Endothelial cell (in vitro differentiated cells): ENCODE measurements around the gene LIX1. TPM values are rescaled to one million over a fixed set of nuclear protein-coding genes. Genes with fewer than 3 reads are reported as not detected.

ENCODE experiments used
- DNase-seq: peaks from one replicate; pipeline ENCODE4 v3.0.0; 2021; ENCODE audit warnings: low spot score
- H3K27ac Mint-ChIP-seq: one replicate; pipeline ENCODE4 v1.8.0; 2021; ENCODE audit warnings: mixed read lengths, inconsistent platforms; ENCODE audit not compliant: unreplicated experiment
- H3K27me3 Mint-ChIP-seq: one replicate; pipeline ENCODE4 v1.8.0; 2021; ENCODE audit warnings: mild to moderate bottlenecking, moderate library complexity, mixed read lengths, inconsistent platforms; ENCODE audit not compliant: unreplicated experiment
- H3K36me3 Mint-ChIP-seq: one replicate; pipeline ENCODE4 v1.8.0; 2021; ENCODE audit warnings: mild to moderate bottlenecking, low read depth, mixed read lengths, inconsistent platforms; ENCODE audit not compliant: unreplicated experiment
- H3K4me1 Mint-ChIP-seq: one replicate; pipeline ENCODE4 v1.8.0; 2021; ENCODE audit warnings: mild to moderate bottlenecking, mixed read lengths, inconsistent platforms; ENCODE audit not compliant: unreplicated experiment
- H3K4me3 Mint-ChIP-seq: one replicate; pipeline ENCODE4 v1.8.0; 2021; ENCODE audit warnings: mild to moderate bottlenecking, mixed read lengths, inconsistent platforms; ENCODE audit not compliant: unreplicated experiment
- H3K9me3 Mint-ChIP-seq: one replicate; pipeline ENCODE4 v1.8.0; 2021; ENCODE audit warnings: mixed read lengths, inconsistent platforms; ENCODE audit not compliant: unreplicated experiment
- CTCF ChIP-seq: fragments of 200-600 bp; sonication (generic); IDR thresholded peaks from one replicate; pipeline ENCODE4 v1.5.0; 2021; ENCODE audit warnings: antibody characterized with exemption; ENCODE audit not compliant: unreplicated experiment
- total RNA-seq: library from RNA; stranded (reverse); fragmentation: NEBNext Ultra II Directional; extraction: Animal tissue kit (Norgen Biotek cat#: 25700); gene quantifications from one replicate; pipeline ENCODE4 v1.2.1, GENCODE V29; 2021; ENCODE audit not compliant: unreplicated experiment

The LIX1 gene
- total RNA-seq, 1 donor from 2014 or later: 0.46 TPM

DNA sequence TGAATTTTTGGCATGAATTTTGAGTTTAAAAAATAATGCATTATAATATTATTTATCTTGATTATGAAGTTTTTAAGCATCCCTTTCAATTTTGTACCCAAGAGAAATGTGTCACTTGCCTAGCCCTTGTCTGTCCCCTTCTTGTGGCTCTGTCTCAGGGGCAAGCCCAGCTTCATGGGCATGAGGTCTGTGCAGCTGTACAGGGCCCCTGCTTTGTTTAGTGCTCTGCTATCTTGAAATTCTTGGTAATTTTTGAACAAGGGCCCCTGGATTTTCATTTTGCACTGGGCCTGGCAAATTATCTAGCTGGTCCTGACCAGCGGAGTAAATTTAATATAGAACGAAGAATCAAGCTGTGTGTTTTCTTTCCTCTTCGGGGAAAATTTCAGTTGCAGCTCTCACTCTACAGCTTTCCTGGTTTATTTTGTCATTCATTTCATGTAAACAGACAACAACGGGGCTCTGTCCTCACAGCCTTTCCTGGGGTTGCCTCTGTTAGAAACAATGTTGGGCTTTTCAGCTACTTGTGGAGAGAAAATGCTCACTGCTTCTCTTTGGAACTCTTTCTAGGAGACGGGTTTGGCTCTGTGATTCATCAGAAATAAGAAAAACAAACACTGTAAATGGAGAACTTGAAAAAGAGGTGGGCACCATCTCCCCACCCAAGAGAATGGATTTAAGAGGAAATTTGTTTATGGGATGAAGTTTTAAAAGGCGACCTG is 41.1 kb downstream of the LIX1 start:
- Mint-ChIP-seq H3K9me3 (no peaks in the 10 kb centered on the region), H3K27ac (no peak overlapping the region), H3K4me1 (peaks cover 3% of the 10 kb centered on the region), H3K27me3 (no peaks in the 10 kb centered on the region), H3K4me3 (no peak overlapping the region), H3K36me3 (no peaks in the 10 kb centered on the region)
- no peak for TF ChIP-seq CTCF
- no peak for DNase-seq

- TF ChIP-seq CTCF: no peak
- Mint-ChIP-seq H3K4me3 (no peak overlapping the region), H3K9me3 (no peaks in the 10 kb centered on the region), H3K4me1 (peaks cover 3% of the 10 kb centered on the region), H3K27ac (no peak overlapping the region), H3K36me3 (no peaks in the 10 kb centered on the region), H3K27me3 (no peaks in the 10 kb centered on the region)
- DNase-seq: no peak
Measured at GRCh38 chr5:97100476-97100875, 41.9 kb downstream of the LIX1 start.

DNA sequence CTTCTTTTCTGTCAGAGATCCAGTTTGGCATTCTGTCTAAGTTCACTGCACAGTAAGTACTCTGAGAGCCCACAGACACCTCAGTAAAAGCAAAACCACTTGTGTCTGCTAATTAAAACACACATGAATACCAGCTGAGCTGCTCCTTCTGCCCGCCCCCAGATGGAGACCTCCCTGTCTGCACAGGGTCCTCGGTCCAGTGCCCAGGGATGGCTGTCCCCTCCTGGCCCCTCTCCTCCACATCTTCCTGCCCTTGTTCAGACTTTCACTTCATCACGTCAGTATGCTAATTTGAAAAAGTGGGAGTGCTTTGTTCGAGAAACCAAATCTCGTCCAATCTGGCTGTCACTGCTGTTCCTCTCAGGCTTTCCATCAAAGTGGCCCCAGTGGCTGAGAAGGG is 43.5 kb downstream of the LIX1 start:
- Mint-ChIP-seq H3K4me3 (no peak overlapping the region), H3K27me3 (no peaks in the 10 kb centered on the region), H3K4me1 (peaks cover 4% of the 10 kb centered on the region), H3K9me3 (no peaks in the 10 kb centered on the region), H3K27ac (no peak overlapping the region), H3K36me3 (no peaks in the 10 kb centered on the region)
- TF ChIP-seq CTCF: no peak
- DNase-seq: no peak

GRCh38 chr5:97097326-97098230 is 44.8 kb downstream of the LIX1 start:
- no peak overlapping the region for H3K27ac Mint-ChIP-seq

More at GRCh38 chr5:97097326-97098230, 44.8 kb downstream of the LIX1 start:
- TF ChIP-seq CTCF: no peak
- Mint-ChIP-seq H3K4me3 (no peak overlapping the region), H3K27me3 (no peaks in the 10 kb centered on the region), H3K36me3 (no peaks in the 10 kb centered on the region), H3K9me3 (no peaks in the 10 kb centered on the region), H3K4me1 (peaks cover 4% of the 10 kb centered on the region)
- DNase-seq: no peak
